HCT116 (cell line): Measurements from ENCODE around the gene CD99L2. TPM values are rescaled to one million over a fixed set of nuclear protein-coding genes. Genes with fewer than 3 reads are reported as not detected.

Source experiments
- ATAC-seq: fragments of 200-7000 bp; cut with Tn5 transposase; 2 replicates; pipeline ENCODE4 v1.9.1; 2020; ENCODE audit warnings: mild to moderate bottlenecking, moderate library complexity
- BruUV-seq: library from RNA; stranded (reverse); fragments of 400-500 nt; replicated peaks from 2 replicates; lab custom pipeline; 2021; lab: Mats Ljungman, UMichigan
- CTCF ChIA-PET: fragments of 300-600 bp; sonication (Branson Sonifier 250); formaldehyde crosslinking; loops from one replicate; lab custom pipeline; 2021; ENCODE audit warnings: antibody characterized with exemption; lab: Charles Lee
- POLR2A ChIA-PET: fragments of 300-600, 350-600 bp; sonication (Branson Sonifier 250); formaldehyde crosslinking; loops from one replicate; lab custom pipeline; 2021; ENCODE audit warnings: antibody characterized with exemption; lab: Charles Lee
- RAD21 ChIA-PET, 2 experiments: fragments of 300-600 bp; sonication (Branson Sonifier 250); formaldehyde crosslinking; loops; one replicate each; lab custom pipeline; 2023; ENCODE audit warnings: low total read pairs in 2 of 2; ENCODE audit not compliant: uncharacterized antibody in 2 of 2, unreplicated experiment in 2 of 2, low non-redundant PET in 1 of 2; lab: Charles Lee
- DNase-seq: peaks from one replicate; pipeline ENCODE4 v3.0.0-alpha.2; 2010; ENCODE audit warnings: low read depth, low spot score
- H2AFZ ChIP-seq: fragments of 200-600 bp; shearing (Covaris generic), sonication (generic); 2 replicates; pipeline ENCODE4 v1.6.1; 2017; ENCODE audit warnings: low read depth, mixed run types, mixed read lengths, antibody characterized with exemption, low read length; ENCODE audit not compliant: poor library complexity, severe bottlenecking
- H3K27ac ChIP-seq: 2 replicates; pipeline ENCODE4 v1.5.1; 2012; ENCODE audit warnings: low read depth, low read length
- H3K27me3 ChIP-seq: fragments of 200-600 bp; sonication (generic); 2 replicates; pipeline ENCODE4 v1.6.1; 2016; ENCODE audit warnings: mixed run types, low read length, mixed read lengths; ENCODE audit not compliant: insufficient read depth
- H3K36me3 ChIP-seq, 2 experiments: fragments of 200-500 bp in 1 of 2; fragments of 200-600 bp in 1 of 2; sonication (Bioruptor generic) in 1 of 2; sonication (generic) in 1 of 2; 2 replicates each; pipeline versions ENCODE4 v1.5.1 to v1.6.1; 2014 to 2016; ENCODE audit warnings: low read length in 2 of 2, inconsistent platforms in 1 of 2, mixed read lengths in 1 of 2, mixed run types in 1 of 2; ENCODE audit not compliant: insufficient read depth in 2 of 2, control insufficient read depth in 1 of 2
- H3K4me1 ChIP-seq, 2 experiments: fragments of 200-600 bp in 1 of 2; sonication (generic) in 1 of 2; 2 replicates each; pipeline versions ENCODE4 v1.5.1 to v1.6.1; 2012 to 2017; ENCODE audit warnings: low read length in 2 of 2, inconsistent platforms in 1 of 2, mild to moderate bottlenecking in 1 of 2, mixed read lengths in 1 of 2, mixed run types in 1 of 2, moderate library complexity in 1 of 2; ENCODE audit not compliant: insufficient read depth in 2 of 2, control insufficient read depth in 1 of 2
- H3K4me2 ChIP-seq: fragments of 200-600 bp; sonication (generic); 2 replicates; pipeline ENCODE4 v1.6.1; 2017; ENCODE audit warnings: mixed run types, low read length, mixed read lengths
- H3K4me3 ChIP-seq, 2 experiments: fragments of 200-600 bp in 1 of 2; sonication (generic) in 1 of 2; replicated peaks in 1 of 2; 2 replicates each; pipeline ENCODE4 v1.5.1; 2011 to 2016; ENCODE audit warnings: low read length in 2 of 2, control low read depth in 1 of 2, low read depth in 1 of 2, mild to moderate bottlenecking in 1 of 2, mixed read lengths in 1 of 2, mixed run types in 1 of 2
- H3K79me2 ChIP-seq: fragments of 200-600 bp; sonication (generic); 2 replicates; pipeline ENCODE4 v1.6.1; 2017; ENCODE audit warnings: mild to moderate bottlenecking, mixed run types, low read length, moderate library complexity, mixed read lengths; ENCODE audit not compliant: insufficient read depth
- H3K9ac ChIP-seq: fragments of 200-600 bp; sonication (generic); 2 replicates; pipeline ENCODE4 v1.6.1; 2016; ENCODE audit warnings: low read length, mixed read lengths
- H3K9me2 ChIP-seq: fragments of 200-600 bp; sonication (generic), shearing (Covaris generic); 2 replicates; pipeline ENCODE4 v1.6.1; 2017; ENCODE audit warnings: mixed run types, mild to moderate bottlenecking, moderate library complexity; ENCODE audit not compliant: insufficient read depth
- H3K9me3 ChIP-seq, 2 experiments: fragments of 200-500 bp in 1 of 2; fragments of 200-600 bp in 1 of 2; sonication (Bioruptor generic) in 1 of 2; sonication (generic) in 1 of 2; 2 replicates each; pipeline ENCODE4 v1.6.1; 2014 to 2017; ENCODE audit warnings: low read length in 2 of 2, mixed read lengths in 2 of 2, inconsistent platforms in 1 of 2, low read depth in 1 of 2, mild to moderate bottlenecking in 1 of 2, mixed run types in 1 of 2, moderate library complexity in 1 of 2; ENCODE audit not compliant: control insufficient read depth in 1 of 2, insufficient read depth in 1 of 2
- H4K20me1 ChIP-seq: fragments of 200-600 bp; sonication (generic), shearing (Covaris generic); 2 replicates; pipeline ENCODE4 v1.6.1; 2017; ENCODE audit warnings: mixed run types, mild to moderate bottlenecking, moderate library complexity; ENCODE audit not compliant: insufficient read depth
- CBX3 ChIP-seq: IDR thresholded peaks from 2 replicates; pipeline ENCODE4 v1.6.1; 2012; ENCODE audit warnings: low read depth
- CEBPB ChIP-seq: IDR thresholded peaks from 2 replicates; pipeline ENCODE4 v1.6.1; 2012; ENCODE audit warnings: low read depth
- EGR1 ChIP-seq: IDR thresholded peaks from 2 replicates; pipeline ENCODE4 v1.6.1; 2012; ENCODE audit warnings: low read depth
- EZH2 ChIP-seq: fragments of 200-600 bp; sonication (generic); IDR thresholded peaks from 2 replicates; pipeline ENCODE4 v1.6.1; 2017; ENCODE audit warnings: antibody characterized with exemption, mixed run types
- EZH2phosphoT487 ChIP-seq: fragments of 200-600 bp; IDR thresholded peaks from 2 replicates; pipeline ENCODE4 v1.6.1; 2018; ENCODE audit warnings: antibody characterized with exemption, borderline replicate concordance
- FOSL1 ChIP-seq: IDR thresholded peaks from 2 replicates; pipeline ENCODE4 v1.6.1; 2012; ENCODE audit warnings: low read depth
- JUND ChIP-seq: IDR thresholded peaks from 2 replicates; pipeline ENCODE4 v1.6.1; 2012
- POLR2A ChIP-seq: IDR thresholded peaks from 2 replicates; pipeline ENCODE4 v1.7.0; 2011; ENCODE audit warnings: borderline replicate concordance; ENCODE audit not compliant: insufficient read depth, insufficient read length; ENCODE audit errors: extremely low read depth
- POLR2AphosphoS5 ChIP-seq: IDR thresholded peaks from 2 replicates; pipeline ENCODE4 v1.6.1; 2011; ENCODE audit warnings: mild to moderate bottlenecking, low read depth, low read length, moderate library complexity
- SIN3A ChIP-seq: IDR thresholded peaks from 2 replicates; pipeline ENCODE4 v1.6.1; 2012; ENCODE audit warnings: low read depth
- SP1 ChIP-seq: IDR thresholded peaks from 2 replicates; pipeline ENCODE4 v1.6.1; 2012; ENCODE audit warnings: low read depth
- SRF ChIP-seq: IDR thresholded peaks from 2 replicates; pipeline ENCODE4 v1.6.1; 2012; ENCODE audit warnings: low read depth
- TCF7L2 ChIP-seq: IDR thresholded peaks from 2 replicates; pipeline ENCODE4 v1.7.0; 2011; ENCODE audit warnings: borderline replicate concordance, inconsistent platforms; ENCODE audit not compliant: insufficient read depth, insufficient read length; ENCODE audit errors: extremely low read depth
- YY1 ChIP-seq: IDR thresholded peaks from 2 replicates; pipeline ENCODE4 v1.6.1; 2011; ENCODE audit warnings: low read length, low read depth, moderate library complexity, mild to moderate bottlenecking; ENCODE audit not compliant: insufficient replicate concordance; ENCODE audit errors: extremely low read depth
- ZFX ChIP-seq: fragments of 450-650 bp; IDR thresholded peaks from 2 replicates; pipeline ENCODE4 v1.6.1; 2017
- ZNF274 ChIP-seq: fragments of 200-500 bp; sonication (Bioruptor generic); IDR thresholded peaks from 2 replicates; pipeline ENCODE4 v1.6.1; 2014; ENCODE audit warnings: mild to moderate bottlenecking, low read depth, low read length, inconsistent platforms
- intact Hi-C: fragments of 100-400 bp; cut with micrococcal nuclease; formaldehyde crosslinking; loops from 2 replicates; pipeline ENCODE4 v1.10.0; 2022
- total RNA-seq: library from RNA; stranded (reverse); gene quantifications from one replicate; pipeline ENCODE4 v1.2.1, GENCODE V29; 2021; ENCODE audit not compliant: unreplicated experiment
- TF ChIP-seq, protein P1 (sequence below): IDR thresholded peaks from 2 replicates; pipeline ENCODE4 v1.6.1; 2012
- TF ChIP-seq, protein P2 (sequence below): IDR thresholded peaks from 2 replicates; pipeline ENCODE4 v1.6.1; 2012; ENCODE audit warnings: low read depth
- TF ChIP-seq, protein P3 (sequence below): IDR thresholded peaks from 2 replicates; pipeline ENCODE4 v1.6.1; 2012

Gene CD99L2
- total RNA-seq, 1 experiment from 2014 or later: 6.2 TPM

DNA sequence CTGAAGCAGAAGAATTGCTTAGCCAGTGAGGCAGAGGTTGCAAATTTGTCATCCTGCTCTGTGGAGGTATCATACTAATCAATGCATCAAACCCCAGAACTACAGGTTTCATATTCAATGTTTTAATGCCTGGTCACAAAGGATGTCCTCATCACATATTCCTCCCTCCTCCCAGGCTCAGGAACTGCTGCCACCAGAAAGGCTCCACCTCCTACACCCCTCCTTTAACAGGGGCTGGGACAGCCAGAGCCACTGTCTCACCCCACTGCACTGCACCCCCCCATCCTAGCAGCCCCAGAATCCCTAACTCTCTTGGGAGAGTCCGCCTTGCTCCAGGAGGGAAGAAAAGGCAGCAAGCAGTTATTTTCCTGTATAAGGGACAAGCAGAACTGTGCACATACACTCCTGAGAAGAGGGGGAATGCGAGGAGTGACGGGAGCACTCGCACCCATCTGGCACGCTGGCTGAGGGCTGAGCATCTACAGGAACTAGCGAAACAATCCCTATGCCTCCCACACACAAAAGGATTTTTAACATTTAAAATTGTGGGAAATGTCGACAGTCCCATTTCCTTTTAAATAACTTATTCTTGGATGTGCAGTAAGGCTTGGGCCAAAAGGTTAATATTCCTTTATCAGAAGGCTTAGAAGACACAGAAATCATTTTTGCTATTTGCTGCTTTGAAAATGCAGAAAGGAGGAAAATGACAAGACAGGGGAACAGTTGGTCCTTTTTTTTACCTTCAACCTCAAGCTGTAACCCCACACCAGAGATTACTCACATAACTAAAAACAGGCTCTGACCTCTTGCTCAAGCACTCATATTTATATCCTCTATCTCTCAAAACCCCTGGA is 27.8 kb downstream of the CD99L2 start:
- Histone ChIP-seq H2AFZ (no peak overlapping the region), H3K79me2 (no peaks in the 10 kb centered on the region), H3K9me3 (no peaks in the 10 kb centered on the region), H3K4me2 (no peak overlapping the region), H4K20me1 (no peaks in the 10 kb centered on the region), H3K4me1 (peaks cover 5 to 12% of the 10 kb centered on the region in 2 experiments; a peak in 2 of 4 replicates), H3K9ac (no peak overlapping the region), H3K27me3 (no peaks in the 10 kb centered on the region), H3K27ac (no peak overlapping the region), H3K36me3 (no peaks in the 10 kb centered on the region), H3K9me2 (no peaks in the 10 kb centered on the region), H3K4me3 (no peak overlapping the region)
- ChIA-PET CTCF (no interaction called here), POLR2A (no interaction called here), RAD21 (no interaction called here)
- ATAC-seq: no peak
- DNase-seq: no peak
- BruUV-seq: no TSS peak
- intact Hi-C loops: no loop called here
- TF ChIP-seq ZFX (no peak), TCF7L2 (no peak)
- TF ChIP-seq, protein P1, sequence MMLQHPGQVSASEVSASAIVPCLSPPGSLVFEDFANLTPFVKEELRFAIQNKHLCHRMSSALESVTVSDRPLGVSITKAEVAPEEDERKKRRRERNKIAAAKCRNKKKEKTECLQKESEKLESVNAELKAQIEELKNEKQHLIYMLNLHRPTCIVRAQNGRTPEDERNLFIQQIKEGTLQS: no peak

DNA sequence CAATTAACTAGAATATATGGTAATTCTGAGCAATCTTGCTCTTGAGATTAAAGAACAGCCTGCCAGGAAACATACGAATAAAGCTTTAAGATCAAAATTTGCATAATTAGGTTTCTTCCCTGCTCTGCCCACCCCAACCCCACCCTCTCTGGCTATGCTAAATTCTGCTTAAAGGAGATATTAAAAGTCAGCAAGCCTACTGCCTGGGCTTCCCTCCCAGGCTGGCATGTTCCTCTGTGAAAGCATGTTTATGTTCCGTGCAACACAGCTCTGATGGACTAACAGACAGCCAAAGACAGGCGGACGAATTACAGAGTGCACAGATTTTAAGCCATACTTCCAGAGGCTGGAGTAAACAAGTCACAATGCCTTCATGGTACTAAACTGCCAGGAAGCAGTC is 28.4 kb downstream of the CD99L2 start:
- H3K27me3 ChIP-seq: no peaks in the 10 kb centered on the region
- H3K4me3 ChIP-seq: no peak overlapping the region
- no peaks in the 10 kb centered on the region for H4K20me1 ChIP-seq
- TF ChIP-seq CBX3 (no peak), SP1 (no peak), SRF (no peak), YY1 (no peak), EZH2 (no peak), POLR2AphosphoS5 (no peak), POLR2A (no peak), EZH2phosphoT487 (no peak), EGR1 (no peak), SIN3A (no peak), ZFX (no peak), JUND (no peak), FOSL1 (no peak), ZNF274 (no peak), TCF7L2 (no peak), CEBPB (no peak)
- TF ChIP-seq, protein P2, sequence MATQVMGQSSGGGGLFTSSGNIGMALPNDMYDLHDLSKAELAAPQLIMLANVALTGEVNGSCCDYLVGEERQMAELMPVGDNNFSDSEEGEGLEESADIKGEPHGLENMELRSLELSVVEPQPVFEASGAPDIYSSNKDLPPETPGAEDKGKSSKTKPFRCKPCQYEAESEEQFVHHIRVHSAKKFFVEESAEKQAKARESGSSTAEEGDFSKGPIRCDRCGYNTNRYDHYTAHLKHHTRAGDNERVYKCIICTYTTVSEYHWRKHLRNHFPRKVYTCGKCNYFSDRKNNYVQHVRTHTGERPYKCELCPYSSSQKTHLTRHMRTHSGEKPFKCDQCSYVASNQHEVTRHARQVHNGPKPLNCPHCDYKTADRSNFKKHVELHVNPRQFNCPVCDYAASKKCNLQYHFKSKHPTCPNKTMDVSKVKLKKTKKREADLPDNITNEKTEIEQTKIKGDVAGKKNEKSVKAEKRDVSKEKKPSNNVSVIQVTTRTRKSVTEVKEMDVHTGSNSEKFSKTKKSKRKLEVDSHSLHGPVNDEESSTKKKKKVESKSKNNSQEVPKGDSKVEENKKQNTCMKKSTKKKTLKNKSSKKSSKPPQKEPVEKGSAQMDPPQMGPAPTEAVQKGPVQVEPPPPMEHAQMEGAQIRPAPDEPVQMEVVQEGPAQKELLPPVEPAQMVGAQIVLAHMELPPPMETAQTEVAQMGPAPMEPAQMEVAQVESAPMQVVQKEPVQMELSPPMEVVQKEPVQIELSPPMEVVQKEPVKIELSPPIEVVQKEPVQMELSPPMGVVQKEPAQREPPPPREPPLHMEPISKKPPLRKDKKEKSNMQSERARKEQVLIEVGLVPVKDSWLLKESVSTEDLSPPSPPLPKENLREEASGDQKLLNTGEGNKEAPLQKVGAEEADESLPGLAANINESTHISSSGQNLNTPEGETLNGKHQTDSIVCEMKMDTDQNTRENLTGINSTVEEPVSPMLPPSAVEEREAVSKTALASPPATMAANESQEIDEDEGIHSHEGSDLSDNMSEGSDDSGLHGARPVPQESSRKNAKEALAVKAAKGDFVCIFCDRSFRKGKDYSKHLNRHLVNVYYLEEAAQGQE: no peak
- TF ChIP-seq, protein P3, sequence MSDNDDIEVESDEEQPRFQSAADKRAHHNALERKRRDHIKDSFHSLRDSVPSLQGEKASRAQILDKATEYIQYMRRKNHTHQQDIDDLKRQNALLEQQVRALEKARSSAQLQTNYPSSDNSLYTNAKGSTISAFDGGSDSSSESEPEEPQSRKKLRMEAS: no peak
- intact Hi-C loops: no loop called here
- no peaks in the 10 kb centered on the region for H3K9me2 ChIP-seq
- H3K36me3 ChIP-seq: no peaks in the 10 kb centered on the region
- ATAC-seq (no peak), DNase-seq (no peak)
- no TSS peak for BruUV-seq
- peaks cover 5 to 12% of the 10 kb centered on the region in 2 experiments; a peak in 2 of 4 replicates for H3K4me1 ChIP-seq
- CTCF ChIA-PET: no interaction called here
- no peaks in the 10 kb centered on the region for H3K9me3 ChIP-seq
- no peak overlapping the region for H3K4me2 ChIP-seq
- no peak overlapping the region for H3K27ac ChIP-seq
- no peaks in the 10 kb centered on the region for H3K79me2 ChIP-seq
- RAD21 ChIA-PET: no interaction called here
- POLR2A ChIA-PET: no interaction called here
- no peak overlapping the region for H2AFZ ChIP-seq
- no peak overlapping the region for H3K9ac ChIP-seq
